ELR (cell line): ENCODE measurements around the gene SUSD5.
"Not testable (repeated sequence)": the region's sequence is repeated elsewhere in the genome, so short reads cannot be mapped to it uniquely, and the experiment has no call there.

ENCODE experiments used
- DNase-seq: peaks from one replicate; pipeline ENCODE4 v3.0.0-alpha.2; 2015; ENCODE audit warnings: low read depth

Gene SUSD5

GRCh38 chr3:33194303-33194702 is 24.3 kb downstream of the SUSD5 start:
- DNase-seq = no peak

- DNase-seq = peak; percentile 37
These were observed 31.3 kb downstream of the SUSD5 start for GRCh38 chr3:33187368-33187634.

GRCh38 chr3:33186524-33187367 is 31.9 kb downstream of the SUSD5 start:
- peak; percentile 58 for DNase-seq

GRCh38 chr3:33184863-33185262 is 33.7 kb downstream of the SUSD5 start:
- DNase-seq = no peak

- not testable (repeated sequence) for DNase-seq
These were observed 37.0 kb downstream of the SUSD5 start for GRCh38 chr3:33181641-33182040.

GRCh38 chr3:33181229-33181628 is 37.4 kb downstream of the SUSD5 start:
- DNase-seq = peak; percentile 33

- DNase-seq = no peak
These were observed 39.5 kb downstream of the SUSD5 start for GRCh38 chr3:33179132-33179531.

- DNase-seq = no peak
These were observed 43.7 kb downstream of the SUSD5 start for GRCh38 chr3:33174711-33175414.

GRCh38 chr3:33174095-33174494 is 44.5 kb downstream of the SUSD5 start:
- no peak for DNase-seq

GRCh38 chr3:33173672-33174071 is 44.9 kb downstream of the SUSD5 start:
- no peak for DNase-seq

GRCh38 chr3:33173103-33173502 is 45.5 kb downstream of the SUSD5 start:
- no peak for DNase-seq

GRCh38 chr3:33171580-33171979 is 47.0 kb downstream of the SUSD5 start:
- no peak for DNase-seq

- DNase-seq = no peak
These were observed 48.1 kb downstream of the SUSD5 start for GRCh38 chr3:33170531-33170930.

- no peak for DNase-seq
These were observed 50.8 kb downstream of the SUSD5 start for GRCh38 chr3:33167716-33168336.

- no peak for DNase-seq
These were observed 51.3 kb downstream of the SUSD5 start for GRCh38 chr3:33167284-33167683.

GRCh38 chr3:33166095-33166494 is 52.5 kb downstream of the SUSD5 start:
- no peak for DNase-seq

GRCh38 chr3:33165372-33165771 is 53.2 kb downstream of the SUSD5 start:
- DNase-seq = no peak

- DNase-seq = not testable (repeated sequence)
These were observed 56.0 kb downstream of the SUSD5 start for GRCh38 chr3:33162621-33163020.

- DNase-seq = no peak
These were observed 58.6 kb downstream of the SUSD5 start for GRCh38 chr3:33159981-33160380.

GRCh38 chr3:33159234-33159633 is 59.4 kb downstream of the SUSD5 start:
- no peak for DNase-seq

GRCh38 chr3:33155301-33155700 is 63.3 kb downstream of the SUSD5 start:
- DNase-seq = no peak

GRCh38 chr3:33153782-33154181 is 64.8 kb downstream of the SUSD5 start:
- no peak for DNase-seq
